Activated CD4-positive, alpha-beta T cell treated with anti-CD3 and anti-CD28 coated beads for 36 hours (primary cell): ENCODE results near the gene KY. TPM values are rescaled to one million over a fixed set of nuclear protein-coding genes. Genes with fewer than 3 reads are reported as not detected.

ENCODE experiments used
- ATAC-seq: fragments of 200-7000 bp; cut with Tn5 transposase; one replicate; pipeline ENCODE4 v1.10.0; 2021; ENCODE audit warnings: mild to moderate bottlenecking, moderate library complexity
- CTCF ChIA-PET: fragments of 350-600 bp; sonication (Branson Sonifier 250); formaldehyde crosslinking; loops from one replicate; lab custom pipeline; 2021; ENCODE audit warnings: antibody characterized with exemption; lab: Charles Lee
- POLR2A ChIA-PET: fragments of 350-600 bp; sonication (Branson Sonifier 250); formaldehyde crosslinking; loops from one replicate; lab custom pipeline; 2021; ENCODE audit warnings: antibody characterized with exemption, inconsistent platforms; lab: Charles Lee
- DNase-seq: peaks from one replicate; pipeline ENCODE4 v3.0.0-alpha.2; 2020
- H3K27ac Mint-ChIP-seq: one replicate; pipeline ENCODE4 v1.8.0; 2021; ENCODE audit warnings: mixed read lengths
- H3K27me3 Mint-ChIP-seq: one replicate; pipeline ENCODE4 v1.8.0; 2021; ENCODE audit warnings: mixed read lengths
- H3K36me3 Mint-ChIP-seq: one replicate; pipeline ENCODE4 v1.8.0; 2021; ENCODE audit warnings: low read depth, mixed read lengths
- H3K4me1 Mint-ChIP-seq: one replicate; pipeline ENCODE4 v1.8.0; 2021; ENCODE audit warnings: mixed read lengths
- H3K4me3 Mint-ChIP-seq: one replicate; pipeline ENCODE4 v1.8.0; 2021; ENCODE audit warnings: mild to moderate bottlenecking, moderate library complexity, mixed read lengths
- H3K9me3 Mint-ChIP-seq: one replicate; pipeline ENCODE4 v1.8.0; 2021; ENCODE audit warnings: low read depth, mixed read lengths
- intact Hi-C, 2 experiments: fragments of 100-400 bp; cut with DNase I in 1 of 2; cut with micrococcal nuclease in 1 of 2; formaldehyde crosslinking; loops; one replicate each; pipeline versions ENCODE4 v1.14.2 to v1.15.1; 2022 to 2024; cut with DNase I, micrococcal nuclease
- total RNA-seq, 2 experiments: library from RNA; stranded (reverse); gene quantifications; one replicate each; pipeline ENCODE4 v1.2.3, GENCODE V29; 2021

Gene KY
- total RNA-seq, 2 experiments from 2014 or later: not detected

GRCh38 chr3:134623615-134624245 lies 27.1 kb downstream of the KY start:
- H3K9me3 Mint-ChIP-seq: peaks cover under 1% of the 10 kb centered on the region
- H3K27me3 Mint-ChIP-seq: peaks cover 1% of the 10 kb centered on the region
- H3K36me3 Mint-ChIP-seq: no peaks in the 10 kb centered on the region
- H3K27ac Mint-ChIP-seq: no peak overlapping the region
- DNase-seq (no peak), ATAC-seq (no peak)
- no peaks in the 10 kb centered on the region for H3K4me1 Mint-ChIP-seq
- no peak overlapping the region for H3K4me3 Mint-ChIP-seq
- ChIA-PET POLR2A (no interaction called here), CTCF (interaction anchor here (0.5 to 1.2 kb wide), 2 partner anchors 57 to 65 kb away, joined by 3 to 4 read pairs; no protein-coding TSS in a partner anchor)
- intact Hi-C loops: no loop called here

DNA sequence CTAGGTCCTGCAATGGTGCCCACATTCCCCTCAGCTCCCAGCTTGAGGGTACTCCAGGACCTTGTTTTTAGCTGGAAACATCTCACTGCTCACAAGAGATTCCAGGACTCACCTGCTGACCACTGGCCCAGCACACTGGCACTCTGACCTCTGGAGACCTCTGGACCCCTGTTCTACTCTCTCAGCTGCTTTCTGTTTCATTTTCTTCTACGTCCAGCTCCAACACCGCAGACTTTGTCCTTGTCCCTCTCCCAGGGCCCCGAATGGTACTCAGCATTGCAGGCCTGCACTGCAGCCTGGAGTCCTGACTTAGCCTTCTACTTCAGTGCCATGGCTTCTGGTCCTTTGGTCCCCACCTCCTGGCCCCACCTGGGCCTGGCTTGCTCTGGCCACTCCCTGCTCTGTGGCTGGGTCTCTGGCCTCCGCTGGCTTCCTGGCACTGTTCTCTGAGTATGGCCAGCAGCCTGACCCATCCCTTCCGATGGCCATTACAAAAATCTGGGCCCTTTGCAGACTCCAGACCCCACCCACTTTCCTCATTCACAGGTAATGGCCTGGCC lies 27.9 kb downstream of the KY start:
- intact Hi-C loops: no loop called here
- Mint-ChIP-seq H3K27me3 (no peaks in the 10 kb centered on the region), H3K27ac (no peak overlapping the region), H3K9me3 (no peaks in the 10 kb centered on the region), H3K4me3 (no peak overlapping the region), H3K4me1 (no peaks in the 10 kb centered on the region), H3K36me3 (no peaks in the 10 kb centered on the region)
- POLR2A ChIA-PET: no interaction called here
- CTCF ChIA-PET: interaction anchor here (1.2 kb wide), 1 partner anchor 58 kb away, joined by 3 read pairs; no protein-coding TSS in a partner anchor
- ATAC-seq (no peak), DNase-seq (no peak)

DNA sequence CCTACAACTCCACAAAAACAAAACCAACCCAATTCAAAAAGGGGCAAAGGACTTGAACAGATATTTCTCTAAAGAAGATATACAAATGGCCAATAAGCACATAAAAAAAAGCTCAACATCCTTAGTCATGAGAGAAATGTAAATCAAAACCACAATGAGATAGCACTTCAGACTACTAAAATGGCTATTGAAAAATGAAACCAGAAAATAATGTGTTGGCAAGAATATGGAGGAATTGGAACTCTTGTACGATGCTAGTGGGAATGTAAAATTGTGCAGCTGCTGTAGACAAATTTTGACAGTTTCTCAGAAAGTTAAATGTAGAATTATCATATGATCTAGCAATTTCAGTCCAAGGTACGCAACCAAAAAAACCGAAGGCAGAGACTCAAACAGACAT lies 29.0 kb downstream of the KY start:
- no peak for DNase-seq
- no peaks in the 10 kb centered on the region for H3K9me3 Mint-ChIP-seq
- H3K4me3 Mint-ChIP-seq: no peak overlapping the region
- H3K4me1 Mint-ChIP-seq: no peaks in the 10 kb centered on the region
- ChIA-PET POLR2A (no interaction called here), CTCF (interaction anchor here (3.0 kb wide), 1 partner anchor 21 kb away, joined by 13 read pairs; no protein-coding TSS in a partner anchor)
- ATAC-seq: no peak
- H3K27ac Mint-ChIP-seq: no peak overlapping the region
- no peaks in the 10 kb centered on the region for H3K36me3 Mint-ChIP-seq
- intact Hi-C loops: no loop called here
- no peaks in the 10 kb centered on the region for H3K27me3 Mint-ChIP-seq

GRCh38 chr3:134620476-134621115 lies 30.2 kb downstream of the KY start:
- no peaks in the 10 kb centered on the region for H3K4me1 Mint-ChIP-seq
- intact Hi-C loops: no loop called here
- no peak for ATAC-seq
- H3K4me3 Mint-ChIP-seq: no peak overlapping the region
- ChIA-PET POLR2A (no interaction called here), CTCF (interaction anchor here (3.0 kb wide), 1 partner anchor 20 kb away, joined by 13 read pairs; no protein-coding TSS in a partner anchor)
- DNase-seq: no peak
- H3K9me3 Mint-ChIP-seq: no peaks in the 10 kb centered on the region
- H3K27me3 Mint-ChIP-seq: no peaks in the 10 kb centered on the region
- no peak overlapping the region for H3K27ac Mint-ChIP-seq
- no peaks in the 10 kb centered on the region for H3K36me3 Mint-ChIP-seq

- Mint-ChIP-seq H3K4me1 (no peaks in the 10 kb centered on the region), H3K4me3 (no peak overlapping the region), H3K27ac (no peak overlapping the region), H3K27me3 (no peaks in the 10 kb centered on the region), H3K36me3 (no peaks in the 10 kb centered on the region), H3K9me3 (no peaks in the 10 kb centered on the region)
- intact Hi-C loops: no loop called here
- ATAC-seq (no peak), DNase-seq (no peak)
- CTCF ChIA-PET: interaction anchor here (3.0 kb wide), 1 partner anchor 19 kb away, joined by 13 read pairs; no protein-coding TSS in a partner anchor
- POLR2A ChIA-PET: no interaction called here
These were observed 30.9 kb downstream of the KY start for GRCh38 chr3:134619884-134620445.

GRCh38 chr3:134619301-134619615 lies 31.6 kb downstream of the KY start:
- intact Hi-C loops: no loop called here
- Mint-ChIP-seq H3K9me3 (no peaks in the 10 kb centered on the region), H3K36me3 (no peaks in the 10 kb centered on the region), H3K4me3 (no peak overlapping the region), H3K27ac (no peak overlapping the region), H3K27me3 (no peaks in the 10 kb centered on the region), H3K4me1 (no peaks in the 10 kb centered on the region)
- no peak for ATAC-seq
- ChIA-PET POLR2A (no interaction called here), CTCF (no interaction called here)
- DNase-seq: no peak

DNA sequence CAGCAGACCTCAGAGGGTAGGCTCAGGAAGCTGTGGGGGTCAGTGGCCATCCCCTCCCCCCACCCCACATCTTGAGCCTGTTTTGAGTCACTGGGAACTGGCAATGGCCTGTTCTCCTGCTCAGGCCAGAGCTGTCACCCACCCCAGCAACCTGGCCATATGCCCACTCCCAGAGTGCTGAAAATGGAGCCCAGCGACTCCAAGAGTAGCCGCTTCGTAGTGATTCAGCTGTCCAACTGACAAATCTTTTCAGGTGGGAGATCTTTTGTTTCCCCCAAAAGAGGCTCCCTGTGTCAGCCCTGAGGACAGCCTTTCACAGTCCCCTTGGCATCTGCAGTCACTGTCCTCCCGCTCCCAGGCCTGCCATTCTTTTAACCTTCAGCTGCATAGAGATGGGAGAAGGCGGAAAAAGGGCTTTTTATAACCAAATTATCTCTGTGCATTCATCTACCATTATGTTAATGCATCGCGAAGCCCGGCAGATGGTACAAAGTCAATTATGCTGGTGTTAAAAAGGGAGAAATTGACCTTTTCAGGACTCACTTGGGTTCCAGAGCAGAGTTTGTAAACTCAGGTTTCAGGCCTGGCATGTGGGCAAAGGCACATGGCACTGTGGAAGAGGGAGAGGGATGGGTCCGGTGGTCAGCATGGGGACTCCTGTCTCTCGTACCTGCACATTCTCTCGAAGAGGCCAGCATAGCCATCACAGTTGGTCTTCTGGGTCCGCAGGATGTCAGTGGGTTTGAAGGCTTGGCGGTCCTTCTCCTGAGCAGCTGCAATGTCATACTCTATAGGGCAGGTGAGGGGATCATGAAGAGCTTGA lies 32.1 kb downstream of the KY start:
- Mint-ChIP-seq H3K27ac (no peak overlapping the region), H3K4me1 (no peaks in the 10 kb centered on the region), H3K4me3 (no peak overlapping the region), H3K27me3 (no peaks in the 10 kb centered on the region), H3K36me3 (no peaks in the 10 kb centered on the region), H3K9me3 (no peaks in the 10 kb centered on the region)
- ATAC-seq: no peak
- ChIA-PET CTCF (interaction anchor here (0.8 kb wide), 1 partner anchor 541 kb away, joined by 4 read pairs; no protein-coding TSS in a partner anchor), POLR2A (no interaction called here)
- DNase-seq: no peak
- intact Hi-C loops: no loop called here

GRCh38 chr3:134617608-134618477 lies 33.0 kb downstream of the KY start:
- no peaks in the 10 kb centered on the region for H3K9me3 Mint-ChIP-seq
- ChIA-PET POLR2A (no interaction called here), CTCF (interaction anchor here (0.8 to 4.0 kb wide), 2 partner anchors 16 to 542 kb away, joined by 4 to 21 read pairs; no protein-coding TSS in a partner anchor)
- ATAC-seq (no peak), DNase-seq (no peak)
- H3K36me3 Mint-ChIP-seq: no peaks in the 10 kb centered on the region
- no peaks in the 10 kb centered on the region for H3K4me1 Mint-ChIP-seq
- H3K4me3 Mint-ChIP-seq: no peak overlapping the region
- intact Hi-C loops: no loop called here
- H3K27ac Mint-ChIP-seq: no peak overlapping the region
- no peaks in the 10 kb centered on the region for H3K27me3 Mint-ChIP-seq

DNA sequence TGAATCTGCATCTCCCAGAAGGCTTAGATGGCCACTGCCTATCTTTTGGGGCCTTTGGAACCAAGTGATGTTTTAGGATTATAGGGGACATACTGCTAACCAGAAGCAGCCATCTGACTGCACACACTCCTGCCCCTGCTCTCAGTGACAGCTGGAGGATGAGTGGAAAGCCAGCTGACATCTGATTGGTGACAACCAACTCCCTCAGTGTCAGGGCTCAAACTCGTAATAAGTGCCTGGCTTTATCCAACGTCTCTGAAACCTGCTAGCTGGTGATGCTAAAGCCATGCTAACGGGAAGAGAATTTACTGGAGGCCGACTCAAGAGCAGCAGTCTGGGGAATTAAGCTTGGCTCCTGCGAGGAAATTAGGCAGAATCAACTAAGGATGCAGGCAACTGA lies 35.1 kb downstream of the KY start:
- ChIA-PET CTCF (interaction anchor here (1.1 to 4.0 kb wide), 2 partner anchors 14 to 70 kb away, joined by 3 to 21 read pairs; no protein-coding TSS in a partner anchor), POLR2A (no interaction called here)
- no peak overlapping the region for H3K27ac Mint-ChIP-seq
- DNase-seq (no peak), ATAC-seq (no peak)
- H3K27me3 Mint-ChIP-seq: no peaks in the 10 kb centered on the region
- H3K36me3 Mint-ChIP-seq: no peaks in the 10 kb centered on the region
- no peak overlapping the region for H3K4me3 Mint-ChIP-seq
- no peaks in the 10 kb centered on the region for H3K4me1 Mint-ChIP-seq
- intact Hi-C loops: no loop called here
- no peaks in the 10 kb centered on the region for H3K9me3 Mint-ChIP-seq

GRCh38 chr3:134614955-134615354 lies 35.9 kb downstream of the KY start:
- no peak for DNase-seq
- Mint-ChIP-seq H3K4me1 (no peaks in the 10 kb centered on the region), H3K4me3 (no peak overlapping the region)

More at GRCh38 chr3:134614955-134615354, 35.9 kb downstream of the KY start:
- Mint-ChIP-seq H3K27ac (no peak overlapping the region), H3K36me3 (no peaks in the 10 kb centered on the region), H3K27me3 (no peaks in the 10 kb centered on the region), H3K9me3 (no peaks in the 10 kb centered on the region)
- POLR2A ChIA-PET: no interaction called here
- intact Hi-C loops: no loop called here
- ATAC-seq: no peak
- CTCF ChIA-PET: interaction anchor here (4.0 kb wide), 1 partner anchor 13 kb away, joined by 21 read pairs; no protein-coding TSS in a partner anchor
